GM23248 (cell line): ENCODE data around the gene FMOD. TPM values are rescaled to one million over a fixed set of nuclear protein-coding genes. Genes with fewer than 3 reads are reported as not detected.
A peak's percentile ranks its signal among the peaks of the same experiment; 100 is the strongest.

Experiments
- DNase-seq: peaks from one replicate; pipeline ENCODE4 v3.0.0-alpha.2; 2015
- H2AFZ ChIP-seq: fragments of 200-600 bp; sonication (generic); 2 replicates; pipeline ENCODE4 v1.6.1; 2016; ENCODE audit warnings: antibody characterized with exemption
- H3F3A ChIP-seq: fragments of 200-600 bp; sonication (generic); 2 replicates; pipeline ENCODE4 v1.6.1; 2016; ENCODE audit warnings: mild to moderate bottlenecking, antibody characterized with exemption, mixed run types; ENCODE audit not compliant: insufficient read depth
- H3K27ac ChIP-seq: fragments of 200-600 bp; sonication (generic); 2 replicates; pipeline ENCODE4 v1.5.1; 2016; ENCODE audit warnings: mild to moderate bottlenecking
- H3K27me3 ChIP-seq: fragments of 200-600 bp; sonication (generic); replicated peaks from 2 replicates; pipeline ENCODE4 v1.6.1; 2016; ENCODE audit warnings: mild to moderate bottlenecking; ENCODE audit not compliant: insufficient read depth
- H3K36me3 ChIP-seq: fragments of 200-600 bp; sonication (generic); 2 replicates; pipeline ENCODE4 v1.6.1; 2016; ENCODE audit warnings: low read depth, mild to moderate bottlenecking
- H3K4me1 ChIP-seq: fragments of 200-600 bp; sonication (generic); 2 replicates; pipeline ENCODE4 v1.6.1; 2016; ENCODE audit warnings: mild to moderate bottlenecking; ENCODE audit not compliant: insufficient read depth
- H3K4me2 ChIP-seq: fragments of 200-600 bp; sonication (generic); one replicate; pipeline ENCODE4 v1.6.1; 2016; ENCODE audit warnings: mild to moderate bottlenecking; ENCODE audit not compliant: unreplicated experiment
- H3K4me3 ChIP-seq: fragments of 200-600 bp; sonication (generic); 2 replicates; pipeline ENCODE4 v1.5.1; 2016; ENCODE audit warnings: mild to moderate bottlenecking
- H3K79me2 ChIP-seq: fragments of 200-600 bp; sonication (generic); 2 replicates; pipeline ENCODE4 v1.6.1; 2016; ENCODE audit warnings: mild to moderate bottlenecking; ENCODE audit not compliant: insufficient read depth
- H3K9ac ChIP-seq: fragments of 200-600 bp; sonication (generic); 2 replicates; pipeline ENCODE4 v1.6.1; 2016; ENCODE audit warnings: mild to moderate bottlenecking
- H3K9me2 ChIP-seq: fragments of 200-600 bp; sonication (generic); 2 replicates; pipeline ENCODE4 v1.6.1; 2016; ENCODE audit warnings: mixed run types, mild to moderate bottlenecking, moderate library complexity; ENCODE audit not compliant: insufficient read depth
- H3K9me3 ChIP-seq: fragments of 200-600 bp; sonication (generic); one replicate; pipeline ENCODE4 v1.6.1; 2017; ENCODE audit warnings: low read depth
- H4K20me1 ChIP-seq: fragments of 200-600 bp; sonication (generic); 2 replicates; pipeline ENCODE4 v1.6.0; 2016; ENCODE audit not compliant: insufficient read depth
- EZH2 ChIP-seq: fragments of 200-600 bp; sonication (generic); IDR thresholded peaks from 2 replicates; pipeline ENCODE4 v1.6.1; 2018; ENCODE audit warnings: antibody characterized with exemption, mild to moderate bottlenecking; ENCODE audit not compliant: insufficient read depth, poor library complexity, severe bottlenecking
- EZH2phosphoT487 ChIP-seq: fragments of 200-600 bp; sonication (generic); IDR thresholded peaks from 2 replicates; pipeline ENCODE4 v1.6.1; 2018; ENCODE audit warnings: antibody characterized with exemption, moderate library complexity, mild to moderate bottlenecking, low read depth; ENCODE audit not compliant: insufficient read depth
- WGBS, 2 experiments: methylation state at CpG; one replicate each; pipeline ENCODE4 v1.1.6; 2015 to 2017; ENCODE audit warnings: low lambda C conversion rate in 2 of 2, low coverage in 1 of 2; ENCODE audit errors: missing lambda C conversion rate in 2 of 2; 5-methylcytosine and 5-hydroxymethylcytosine counted together
- in situ Hi-C: fragments of 300-500 bp; cut with MboI; formaldehyde crosslinking; loops from 2 replicates; pipeline ENCODE4 v1.15.0; 2020
- polyA plus RNA-seq: library from polyadenylated mRNA; unstranded; fragments of >200 nt; fragmentation: Nextera tagmentation; extraction: Ambion mirVana; gene quantifications from 2 replicates; pipeline ENCODE4 v1.2.1, GENCODE V29; 2016
- total RNA-seq: library from RNA; depleted of rRNA; stranded (reverse); fragments of >200 nt; shearing (Covaris generic); gene quantifications from 2 replicates; pipeline ENCODE4 v1.2.3, GENCODE V29; 2014

FMOD gene
- total and polyA plus RNA-seq, 2 experiments from 2014 or later = 11.4 to 14.6 TPM

GRCh38 chr1:203338335-203339036, 12.4 kb downstream of the FMOD start:
- Histone ChIP-seq H3K4me1 (no peaks in the 10 kb centered on the region), H3K9ac (no peak overlapping the region), H2AFZ (no peak overlapping the region), H4K20me1 (no peaks in the 10 kb centered on the region), H3K9me2 (no peaks in the 10 kb centered on the region), H3K4me2 (no peak overlapping the region), H3K79me2 (no peaks in the 10 kb centered on the region), H3K36me3 (no peaks in the 10 kb centered on the region), H3F3A (no peaks in the 10 kb centered on the region), H3K9me3 (no peaks in the 10 kb centered on the region), H3K27ac (no peak overlapping the region), H3K4me3 (no peak overlapping the region), H3K27me3 (peaks cover 5% of the 10 kb centered on the region)
- TF ChIP-seq EZH2phosphoT487 = no peak
- TF ChIP-seq EZH2 = no peak
- in situ Hi-C loops = loop anchor here (5.0 kb wide), 1 partner anchor 61 kb away; no protein-coding TSS in a partner anchor
- peak; percentile 72 for DNase-seq
- WGBS, 2 experiments = 50 to 51% methylated on average over 17 to 18 of the region's 18 CpGs

- DNase-seq = no peak
- Histone ChIP-seq H3K36me3 (no peaks in the 10 kb centered on the region), H3K4me1 (no peaks in the 10 kb centered on the region), H3K27me3 (peaks cover 13% of the 10 kb centered on the region), H3K9ac (no peak overlapping the region), H3K4me2 (no peak overlapping the region), H3F3A (no peaks in the 10 kb centered on the region), H3K9me2 (no peaks in the 10 kb centered on the region), H4K20me1 (no peaks in the 10 kb centered on the region), H3K27ac (no peak overlapping the region), H3K79me2 (no peaks in the 10 kb centered on the region), H2AFZ (no peak overlapping the region), H3K9me3 (no peaks in the 10 kb centered on the region), H3K4me3 (no peak overlapping the region)
- 0 to 9% methylated on average over 1 of the region's 1 CpG for WGBS, 2 experiments
- TF ChIP-seq EZH2 = no peak
- TF ChIP-seq EZH2phosphoT487 = no peak
- in situ Hi-C loops = loop anchor here (5.0 kb wide), 1 partner anchor 59 kb away; no protein-coding TSS in a partner anchor
Measured at GRCh38 chr1:203336097-203336496, 14.8 kb downstream of the FMOD start.

GRCh38 chr1:203335503-203335902, 15.4 kb downstream of the FMOD start:
- no peak for TF ChIP-seq EZH2
- TF ChIP-seq EZH2phosphoT487 = no peak
- H3K27ac ChIP-seq = no peak overlapping the region
- no peak overlapping the region for H3K4me3 ChIP-seq
- DNase-seq = no peak
- H2AFZ ChIP-seq = no peak overlapping the region
- no peaks in the 10 kb centered on the region for H3K79me2 ChIP-seq
- no peak overlapping the region for H3K4me2 ChIP-seq
- WGBS, 2 experiments = 62 to 64% methylated on average over 4 of the region's 4 CpGs
- H4K20me1 ChIP-seq = no peaks in the 10 kb centered on the region
- no peaks in the 10 kb centered on the region for H3F3A ChIP-seq
- H3K4me1 ChIP-seq = no peaks in the 10 kb centered on the region
- H3K27me3 ChIP-seq = peaks cover 13% of the 10 kb centered on the region
- H3K9me3 ChIP-seq = no peaks in the 10 kb centered on the region
- H3K9me2 ChIP-seq = no peaks in the 10 kb centered on the region
- in situ Hi-C loops = loop anchor here (5.0 kb wide), 1 partner anchor 58 kb away; no protein-coding TSS in a partner anchor
- no peaks in the 10 kb centered on the region for H3K36me3 ChIP-seq
- H3K9ac ChIP-seq = no peak overlapping the region

GRCh38 chr1:203331224-203331623, 19.7 kb downstream of the FMOD start:
- Histone ChIP-seq H3K27me3 (peaks cover 28% of the 10 kb centered on the region), H3K4me2 (no peak overlapping the region), H3K9me2 (no peaks in the 10 kb centered on the region), H3F3A (no peaks in the 10 kb centered on the region), H3K36me3 (no peaks in the 10 kb centered on the region), H3K4me3 (no peak overlapping the region), H3K79me2 (no peaks in the 10 kb centered on the region), H3K4me1 (no peaks in the 10 kb centered on the region), H3K27ac (no peak overlapping the region), H2AFZ (no peak overlapping the region), H3K9me3 (no peaks in the 10 kb centered on the region), H3K9ac (no peak overlapping the region), H4K20me1 (no peaks in the 10 kb centered on the region)
- in situ Hi-C loops = no loop called here
- DNase-seq = no peak
- TF ChIP-seq EZH2 (no peak), EZH2phosphoT487 (no peak)
- WGBS, 2 experiments = 61 to 65% methylated on average over 1 of the region's 1 CpG
